K562 treated with DMSO at 1 percent for 48 hours (cell line): ENCODE data around the gene YBEY. TPM values are rescaled to one million over a fixed set of nuclear protein-coding genes. Genes with fewer than 3 reads are reported as not detected.

Experiments used
- total RNA-seq: library from RNA; unstranded; fragments of 300-600 nt; gene quantifications from 2 replicates; pipeline ENCODE4 v1.2.3, GENCODE V29; 2022; ENCODE audit warnings: low replicate concordance; ENCODE audit errors: extremely low read depth

The YBEY gene
- total RNA-seq = not detected in 2 replicates

GRCh38 chr21:46285761-46286647 lies at the start of gene YBEY:
TSS of gene YBEY (plus strand) at chr21:46286342. CDS start at chr21:46286914, 572 bp downstream.

GRCh38 chr21:46285206-46285661 lies 908 bp upstream of the YBEY start, which contains the start of gene MCM3AP:
TSS of gene MCM3AP (minus strand) at chr21:46285611. CDS start at chr21:46285286, 325 bp downstream.

GRCh38 chr21:46323710-46324389 lies 37.7 kb downstream of the YBEY start, which contains the start of the genes C21orf58 and PCNT:
TSS of gene C21orf58 (minus strand) at chr21:46323870. CDS start at chr21:46322738, 1,132 bp downstream.
TSS of gene PCNT (plus strand) at chr21:46324156. CDS start at chr21:46324229, 73 bp downstream.

Other genes with a start within 250 kb of the YBEY start
- gene COL6A2, start 188.2 kb upstream of the YBEY start, total RNA-seq = not detected in 2 replicates
- gene FTCD, start 130.8 kb upstream of the YBEY start, total RNA-seq = not detected in 2 replicates
- not detected in 2 replicates for gene SPATC1L, start 101.9 kb upstream of the YBEY start, total RNA-seq
- gene LSS, start 57.6 kb upstream of the YBEY start, total RNA-seq = not detected in 2 replicates
- gene MCM3AP, start 731 bp upstream of the YBEY start, total RNA-seq = not detected in 2 replicates
- not detected in 2 replicates for gene C21orf58, start 37.5 kb downstream of the YBEY start, total RNA-seq
- not detected in 2 replicates for gene PCNT, start 37.8 kb downstream of the YBEY start, total RNA-seq
- not detected in 2 replicates for gene DIP2A, start 172.5 kb downstream of the YBEY start, total RNA-seq